Measurements from ENCODE around the gene SDK2.

DNA sequence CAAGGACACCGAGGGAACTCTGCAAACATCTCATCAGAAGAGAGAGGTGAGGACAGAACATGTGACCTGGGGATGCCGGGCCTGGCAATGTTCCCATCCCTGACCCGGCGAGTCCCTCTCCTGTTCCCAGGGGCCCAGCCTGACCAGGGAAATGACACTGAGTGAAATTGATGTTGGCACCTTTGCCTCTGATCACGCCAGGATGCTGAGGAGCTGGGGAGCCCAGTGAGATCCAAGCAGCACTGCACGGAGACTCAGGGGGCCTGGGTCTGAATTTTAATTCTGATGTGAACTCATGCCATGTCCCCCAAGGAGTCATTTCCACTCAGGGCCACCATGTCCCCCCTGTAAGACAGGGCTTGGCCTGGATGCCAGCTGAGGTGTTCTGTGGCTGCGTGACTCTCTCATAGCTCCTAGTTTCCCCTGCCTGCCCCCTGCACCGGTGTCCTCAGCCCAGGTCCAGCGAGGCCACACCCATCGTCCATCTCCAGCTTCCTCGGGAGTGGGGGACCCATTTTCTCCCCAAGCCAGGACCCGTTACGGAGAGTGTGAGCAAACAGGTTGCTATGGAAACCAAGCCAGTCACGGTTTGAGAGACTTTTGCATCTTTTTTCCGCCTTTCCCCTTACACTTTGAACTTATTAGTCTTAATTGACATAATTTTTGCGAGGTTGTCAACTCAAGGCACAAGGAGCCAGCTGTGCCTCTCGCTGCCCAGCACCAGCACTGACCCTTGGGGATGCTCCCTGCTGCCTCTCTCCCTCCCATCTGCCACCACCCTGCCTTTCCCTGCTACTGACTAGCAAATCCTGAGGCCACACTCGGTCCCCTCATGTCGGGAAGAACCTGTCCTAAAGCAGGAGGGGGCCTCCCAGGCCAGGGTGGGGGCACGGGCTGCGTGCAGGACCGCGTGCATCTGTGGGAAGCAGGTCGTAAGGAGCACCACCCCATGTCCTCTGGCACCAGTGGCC, 150.0 kb downstream of the SDK2 start:
- TF ChIP-seq POLR2AphosphoS5 (IDR thresholded peaks at IDR 0.05; ENCODE audit: low read depth) (no peak), CTCF (conservative IDR thresholded peaks at IDR 0.05; ENCODE audit: low read depth in 2 of 2) (no peak), EZH2phosphoT487 (IDR thresholded peaks at IDR 0.05; ENCODE audit: unreplicated experiment) (no peak)
- TF ChIP-seq, protein P1, sequence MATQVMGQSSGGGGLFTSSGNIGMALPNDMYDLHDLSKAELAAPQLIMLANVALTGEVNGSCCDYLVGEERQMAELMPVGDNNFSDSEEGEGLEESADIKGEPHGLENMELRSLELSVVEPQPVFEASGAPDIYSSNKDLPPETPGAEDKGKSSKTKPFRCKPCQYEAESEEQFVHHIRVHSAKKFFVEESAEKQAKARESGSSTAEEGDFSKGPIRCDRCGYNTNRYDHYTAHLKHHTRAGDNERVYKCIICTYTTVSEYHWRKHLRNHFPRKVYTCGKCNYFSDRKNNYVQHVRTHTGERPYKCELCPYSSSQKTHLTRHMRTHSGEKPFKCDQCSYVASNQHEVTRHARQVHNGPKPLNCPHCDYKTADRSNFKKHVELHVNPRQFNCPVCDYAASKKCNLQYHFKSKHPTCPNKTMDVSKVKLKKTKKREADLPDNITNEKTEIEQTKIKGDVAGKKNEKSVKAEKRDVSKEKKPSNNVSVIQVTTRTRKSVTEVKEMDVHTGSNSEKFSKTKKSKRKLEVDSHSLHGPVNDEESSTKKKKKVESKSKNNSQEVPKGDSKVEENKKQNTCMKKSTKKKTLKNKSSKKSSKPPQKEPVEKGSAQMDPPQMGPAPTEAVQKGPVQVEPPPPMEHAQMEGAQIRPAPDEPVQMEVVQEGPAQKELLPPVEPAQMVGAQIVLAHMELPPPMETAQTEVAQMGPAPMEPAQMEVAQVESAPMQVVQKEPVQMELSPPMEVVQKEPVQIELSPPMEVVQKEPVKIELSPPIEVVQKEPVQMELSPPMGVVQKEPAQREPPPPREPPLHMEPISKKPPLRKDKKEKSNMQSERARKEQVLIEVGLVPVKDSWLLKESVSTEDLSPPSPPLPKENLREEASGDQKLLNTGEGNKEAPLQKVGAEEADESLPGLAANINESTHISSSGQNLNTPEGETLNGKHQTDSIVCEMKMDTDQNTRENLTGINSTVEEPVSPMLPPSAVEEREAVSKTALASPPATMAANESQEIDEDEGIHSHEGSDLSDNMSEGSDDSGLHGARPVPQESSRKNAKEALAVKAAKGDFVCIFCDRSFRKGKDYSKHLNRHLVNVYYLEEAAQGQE (IDR thresholded peaks at IDR 0.05; ENCODE audit: unreplicated experiment) = no peak
- TF ChIP-seq, protein P2, sequence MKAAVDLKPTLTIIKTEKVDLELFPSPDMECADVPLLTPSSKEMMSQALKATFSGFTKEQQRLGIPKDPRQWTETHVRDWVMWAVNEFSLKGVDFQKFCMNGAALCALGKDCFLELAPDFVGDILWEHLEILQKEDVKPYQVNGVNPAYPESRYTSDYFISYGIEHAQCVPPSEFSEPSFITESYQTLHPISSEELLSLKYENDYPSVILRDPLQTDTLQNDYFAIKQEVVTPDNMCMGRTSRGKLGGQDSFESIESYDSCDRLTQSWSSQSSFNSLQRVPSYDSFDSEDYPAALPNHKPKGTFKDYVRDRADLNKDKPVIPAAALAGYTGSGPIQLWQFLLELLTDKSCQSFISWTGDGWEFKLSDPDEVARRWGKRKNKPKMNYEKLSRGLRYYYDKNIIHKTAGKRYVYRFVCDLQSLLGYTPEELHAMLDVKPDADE (IDR thresholded peaks at IDR 0.05) = no peak
